Calu3 (cell line): ENCODE measurements around the gene DENND11. TPM values are rescaled to one million over a fixed set of nuclear protein-coding genes. Genes with fewer than 3 reads are reported as not detected.

Experiments used
- BruUV-seq: library from RNA; stranded (reverse); fragments of 400-500 nt; replicated peaks from 2 replicates; lab custom pipeline; 2021; lab: Mats Ljungman, UMichigan
- CTCF ChIA-PET: fragments of 300-600 bp; sonication (Branson Sonifier 250); formaldehyde crosslinking; loops from one replicate; lab custom pipeline; 2022; ENCODE audit warnings: antibody characterized with exemption; lab: Charles Lee
- DNase-seq: peaks from one replicate; pipeline ENCODE4 v3.0.0; 2022
- H3K27ac Mint-ChIP-seq: one replicate; pipeline ENCODE4 v1.8.0; 2022; ENCODE audit warnings: mixed read lengths; ENCODE audit not compliant: unreplicated experiment
- H3K27me3 Mint-ChIP-seq: one replicate; pipeline ENCODE4 v1.8.0; 2022; ENCODE audit warnings: mixed read lengths; ENCODE audit not compliant: unreplicated experiment
- H3K36me3 Mint-ChIP-seq: one replicate; pipeline ENCODE4 v1.8.0; 2022; ENCODE audit warnings: mild to moderate bottlenecking, moderate library complexity, mixed read lengths; ENCODE audit not compliant: insufficient read depth, unreplicated experiment
- H3K4me1 Mint-ChIP-seq: one replicate; pipeline ENCODE4 v1.8.0; 2022; ENCODE audit warnings: mild to moderate bottlenecking, low read depth, mixed read lengths; ENCODE audit not compliant: unreplicated experiment
- H3K4me3 Mint-ChIP-seq: one replicate; pipeline ENCODE4 v1.8.0; 2022; ENCODE audit warnings: mild to moderate bottlenecking, low read depth, moderate library complexity, mixed read lengths; ENCODE audit not compliant: unreplicated experiment
- H3K9me3 Mint-ChIP-seq: one replicate; pipeline ENCODE4 v1.8.0; 2022; ENCODE audit warnings: low read depth, mixed read lengths; ENCODE audit not compliant: unreplicated experiment
- CTCF ChIP-seq: fragments of 200-600 bp; IDR thresholded peaks from one replicate; pipeline ENCODE4 v1.8.0; 2022; ENCODE audit warnings: antibody characterized with exemption; ENCODE audit not compliant: unreplicated experiment
- intact Hi-C: fragments of 100-400 bp; cut with micrococcal nuclease; formaldehyde crosslinking; loops from one replicate; pipeline ENCODE4 v1.10.0; 2022; ENCODE audit not compliant: unreplicated experiment
- total RNA-seq: library from RNA; stranded (reverse); gene quantifications from 2 replicates; pipeline ENCODE4 v1.2.3, GENCODE V29; 2022

The DENND11 gene
- total RNA-seq, 1 experiment from 2014 or later, result 26.5 TPM

DNA sequence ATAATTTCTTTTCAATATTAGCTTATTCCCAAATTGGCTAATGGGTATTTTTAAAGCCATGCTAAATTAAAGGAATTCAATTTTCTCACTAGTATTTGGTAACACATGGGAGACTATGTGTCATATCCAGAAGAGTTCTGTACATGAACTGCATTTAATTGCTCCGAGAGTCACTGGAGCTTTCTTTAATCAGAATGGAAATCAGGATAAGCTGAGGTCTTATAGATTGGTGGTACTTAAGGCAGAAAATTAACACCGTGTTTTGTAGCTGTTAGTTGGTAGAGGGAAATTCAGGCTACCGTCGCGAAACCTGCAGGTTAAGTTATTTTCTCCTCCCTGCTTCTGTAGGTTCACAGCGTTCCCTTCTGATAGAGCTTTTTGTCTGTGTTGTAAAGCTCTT lies 6.4 kb upstream of the DENND11 start, which contains the start of gene WEE2:
WEE2 (plus strand) TSS at position 3 of the 400 bp plus-strand sequence. CDS start 406 bp downstream, outside the sequence.
- intact Hi-C loops, result no loop called here
- Mint-ChIP-seq H3K4me1 (peaks cover 3% of the 10 kb centered on the region), H3K4me3 (no peak within 1 kb of the TSS), H3K27me3 (peaks cover 8% of the 10 kb centered on the region), H3K36me3 (no peaks in the 10 kb centered on the region), H3K9me3 (no peaks in the 10 kb centered on the region), H3K27ac (no peak within 1 kb of the TSS)
- DNase-seq, result no peak
- BruUV-seq, result no TSS peak
- TF ChIP-seq CTCF, result no peak
- CTCF ChIA-PET, result no interaction called here

- Mint-ChIP-seq H3K4me1 (peaks cover 15% of the 10 kb centered on the region), H3K27ac (no peak overlapping the region), H3K36me3 (peaks cover 6% of the 10 kb centered on the region), H3K9me3 (no peaks in the 10 kb centered on the region), H3K27me3 (peaks cover 8% of the 10 kb centered on the region), H3K4me3 (no peak overlapping the region)
- intact Hi-C loops, result no loop called here
- DNase-seq, result no peak
- CTCF ChIA-PET, result no interaction called here
- no TSS peak for BruUV-seq
- no peak for TF ChIP-seq CTCF
Observed at GRCh38 chr7:141706239-141707064, 4.5 kb upstream of the DENND11 start.

DNA sequence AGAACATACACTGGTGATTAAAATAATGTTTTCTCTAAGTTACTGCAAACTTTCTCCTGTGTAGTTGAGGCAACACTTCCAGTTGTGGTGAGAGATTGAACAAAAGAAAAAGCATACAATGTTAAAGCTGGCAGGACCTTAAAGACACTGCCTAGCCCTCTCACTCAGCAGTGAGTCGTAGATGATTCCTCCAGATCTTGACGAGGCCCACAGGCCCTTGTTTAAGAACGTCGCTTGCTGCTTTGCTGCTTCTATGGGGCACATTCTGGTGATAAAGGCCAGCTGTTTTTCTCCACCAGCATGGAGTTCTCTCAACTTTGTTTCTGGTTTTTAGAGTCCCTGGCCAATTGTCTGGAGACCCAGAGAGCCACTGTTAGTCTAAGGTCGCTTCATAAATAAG lies 2.8 kb upstream of the DENND11 start:
- intact Hi-C loops, result no loop called here
- DNase-seq, result no peak
- Mint-ChIP-seq H3K4me1 (peaks cover 30% of the 10 kb centered on the region), H3K4me3 (no peak overlapping the region), H3K27me3 (no peaks in the 10 kb centered on the region), H3K9me3 (no peaks in the 10 kb centered on the region), H3K27ac (no peak overlapping the region), H3K36me3 (peaks cover 6% of the 10 kb centered on the region)
- CTCF ChIA-PET, result no interaction called here
- no TSS peak for BruUV-seq
- TF ChIP-seq CTCF, result no peak

DNA sequence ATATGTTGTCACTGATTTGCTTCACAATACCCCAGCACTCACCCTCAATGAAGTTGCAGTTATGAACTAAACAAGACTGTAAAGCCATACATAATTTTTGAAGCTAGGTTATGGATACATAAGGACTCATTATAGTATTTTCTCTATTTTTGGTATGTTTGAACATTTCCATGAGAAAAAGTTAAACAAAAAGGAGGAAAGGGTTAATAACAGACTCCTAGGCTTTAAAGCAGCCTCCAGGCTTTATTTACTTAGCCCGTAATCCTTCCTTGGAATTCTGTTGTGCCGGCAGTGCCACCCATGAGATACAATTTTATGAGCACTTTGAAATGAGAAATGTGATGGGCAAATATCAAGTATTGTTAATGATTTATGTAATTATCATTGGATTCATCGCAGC lies 2.1 kb upstream of the DENND11 start:
- CTCF ChIA-PET, result no interaction called here
- Mint-ChIP-seq H3K9me3 (no peaks in the 10 kb centered on the region), H3K36me3 (peaks cover 6% of the 10 kb centered on the region), H3K27me3 (no peaks in the 10 kb centered on the region), H3K4me1 (peaks cover 36% of the 10 kb centered on the region), H3K4me3 (no peak overlapping the region), H3K27ac (no peak overlapping the region)
- DNase-seq, result no peak
- no TSS peak for BruUV-seq
- intact Hi-C loops, result no loop called here
- TF ChIP-seq CTCF, result no peak
